Progenitor cell of endocrine pancreas (in vitro differentiated cells): ENCODE measurements around the gene TSPYL2. TPM values are rescaled to one million over a fixed set of nuclear protein-coding genes. Genes with fewer than 3 reads are reported as not detected.

Experiments used
- DNase-seq: peaks from one replicate; pipeline ENCODE4 v3.0.0; 2021; ENCODE audit warnings: low spot score; ENCODE audit not compliant: unreplicated experiment
- H3K27ac Mint-ChIP-seq: 2 replicates; pipeline ENCODE4 v1.8.0; 2021; ENCODE audit warnings: mild to moderate bottlenecking, moderate library complexity, mixed read lengths
- H3K27me3 Mint-ChIP-seq: 2 replicates; pipeline ENCODE4 v1.8.0; 2021; ENCODE audit warnings: mixed read lengths
- H3K36me3 Mint-ChIP-seq: 2 replicates; pipeline ENCODE4 v1.8.0; 2022; ENCODE audit warnings: mixed read lengths; ENCODE audit not compliant: insufficient read depth
- H3K4me1 Mint-ChIP-seq: 2 replicates; pipeline ENCODE4 v1.8.0; 2021; ENCODE audit warnings: low read depth, mixed read lengths
- H3K4me3 Mint-ChIP-seq: 2 replicates; pipeline ENCODE4 v1.8.0; 2021; ENCODE audit warnings: low read depth, mild to moderate bottlenecking, moderate library complexity, mixed read lengths
- H3K9me3 Mint-ChIP-seq: 2 replicates; pipeline ENCODE4 v1.8.0; 2021; ENCODE audit warnings: low read depth, mixed read lengths
- total RNA-seq: library from RNA; stranded (reverse); gene quantifications from 2 replicates; pipeline ENCODE4 v1.2.1, GENCODE V29; 2021
- TF ChIP-seq, protein P1 (sequence below): fragments of 200-600 bp; sonication (generic); IDR thresholded peaks from one replicate; pipeline ENCODE4 v1.5.0; 2021; ENCODE audit warnings: antibody characterized with exemption, mild to moderate bottlenecking; ENCODE audit not compliant: unreplicated experiment

The TSPYL2 gene
- total RNA-seq, 1 donor from 2014 or later, result 54.9 TPM

DNA sequence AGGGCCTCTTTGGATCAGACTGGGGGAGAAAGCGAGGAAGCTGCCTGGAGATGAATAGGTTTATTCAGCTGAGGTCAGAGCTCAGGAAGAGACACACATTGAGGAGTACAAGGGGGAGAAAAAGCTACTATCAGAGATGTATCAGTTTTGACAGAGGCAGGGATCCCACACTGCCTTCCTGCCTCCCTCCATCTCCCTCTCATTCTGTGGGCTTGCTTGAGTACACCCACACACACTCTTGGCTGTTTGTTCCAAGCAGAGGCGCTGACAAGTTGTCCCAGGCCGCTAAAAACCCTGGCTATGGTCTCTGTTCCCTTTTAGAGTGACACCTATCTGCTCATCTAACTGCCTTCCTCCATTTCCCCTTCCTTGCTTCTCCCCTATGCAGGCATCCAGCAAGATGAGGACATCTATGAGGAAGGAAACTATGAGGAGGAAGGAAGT is 5.2 kb downstream of the TSPYL2 start:
- Mint-ChIP-seq H3K4me1 (peaks cover 20% of the 10 kb centered on the region), H3K4me3 (no peak overlapping the region), H3K27ac (peak overlapping the region; percentile 31), H3K9me3 (peaks cover 12% of the 10 kb centered on the region), H3K36me3 (peaks cover 15% of the 10 kb centered on the region), H3K27me3 (no peaks in the 10 kb centered on the region)
- TF ChIP-seq, protein P1, sequence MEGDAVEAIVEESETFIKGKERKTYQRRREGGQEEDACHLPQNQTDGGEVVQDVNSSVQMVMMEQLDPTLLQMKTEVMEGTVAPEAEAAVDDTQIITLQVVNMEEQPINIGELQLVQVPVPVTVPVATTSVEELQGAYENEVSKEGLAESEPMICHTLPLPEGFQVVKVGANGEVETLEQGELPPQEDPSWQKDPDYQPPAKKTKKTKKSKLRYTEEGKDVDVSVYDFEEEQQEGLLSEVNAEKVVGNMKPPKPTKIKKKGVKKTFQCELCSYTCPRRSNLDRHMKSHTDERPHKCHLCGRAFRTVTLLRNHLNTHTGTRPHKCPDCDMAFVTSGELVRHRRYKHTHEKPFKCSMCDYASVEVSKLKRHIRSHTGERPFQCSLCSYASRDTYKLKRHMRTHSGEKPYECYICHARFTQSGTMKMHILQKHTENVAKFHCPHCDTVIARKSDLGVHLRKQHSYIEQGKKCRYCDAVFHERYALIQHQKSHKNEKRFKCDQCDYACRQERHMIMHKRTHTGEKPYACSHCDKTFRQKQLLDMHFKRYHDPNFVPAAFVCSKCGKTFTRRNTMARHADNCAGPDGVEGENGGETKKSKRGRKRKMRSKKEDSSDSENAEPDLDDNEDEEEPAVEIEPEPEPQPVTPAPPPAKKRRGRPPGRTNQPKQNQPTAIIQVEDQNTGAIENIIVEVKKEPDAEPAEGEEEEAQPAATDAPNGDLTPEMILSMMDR, result no peak
- DNase-seq, result no peak

GRCh38 chrX:53088136-53088974 is 6.2 kb downstream of the TSPYL2 start:
- H3K27me3 Mint-ChIP-seq, result no peaks in the 10 kb centered on the region
- peaks cover 15% of the 10 kb centered on the region for H3K36me3 Mint-ChIP-seq
- H3K4me3 Mint-ChIP-seq, result peak overlapping the region; percentile 93
- DNase-seq, result peak; percentile 50
- TF ChIP-seq, protein P1, result no peak
- H3K4me1 Mint-ChIP-seq, result peaks cover 15% of the 10 kb centered on the region
- peaks cover 12% of the 10 kb centered on the region for H3K9me3 Mint-ChIP-seq
- peak overlapping the region; percentile 96 for H3K27ac Mint-ChIP-seq

GRCh38 chrX:53089224-53089842 is 7.2 kb downstream of the TSPYL2 start:
- H3K4me1 Mint-ChIP-seq, result peaks cover 7% of the 10 kb centered on the region
- H3K9me3 Mint-ChIP-seq, result peaks cover 11% of the 10 kb centered on the region
- TF ChIP-seq, protein P1, result peak; percentile 69
- no peaks in the 10 kb centered on the region for H3K27me3 Mint-ChIP-seq
- no peak for DNase-seq
- H3K4me3 Mint-ChIP-seq, result peak overlapping the region; percentile 93
- peaks cover 14% of the 10 kb centered on the region for H3K36me3 Mint-ChIP-seq
- peak overlapping the region; percentile 96 for H3K27ac Mint-ChIP-seq

GRCh38 chrX:53089925-53090324 is 7.8 kb downstream of the TSPYL2 start:
- Mint-ChIP-seq H3K4me3 (no peak overlapping the region), H3K4me1 (peaks cover 6% of the 10 kb centered on the region), H3K27ac (no peak overlapping the region), H3K27me3 (no peaks in the 10 kb centered on the region), H3K9me3 (peaks cover 9% of the 10 kb centered on the region), H3K36me3 (peaks cover 12% of the 10 kb centered on the region)
- TF ChIP-seq, protein P1, result no peak
- no peak for DNase-seq

DNA sequence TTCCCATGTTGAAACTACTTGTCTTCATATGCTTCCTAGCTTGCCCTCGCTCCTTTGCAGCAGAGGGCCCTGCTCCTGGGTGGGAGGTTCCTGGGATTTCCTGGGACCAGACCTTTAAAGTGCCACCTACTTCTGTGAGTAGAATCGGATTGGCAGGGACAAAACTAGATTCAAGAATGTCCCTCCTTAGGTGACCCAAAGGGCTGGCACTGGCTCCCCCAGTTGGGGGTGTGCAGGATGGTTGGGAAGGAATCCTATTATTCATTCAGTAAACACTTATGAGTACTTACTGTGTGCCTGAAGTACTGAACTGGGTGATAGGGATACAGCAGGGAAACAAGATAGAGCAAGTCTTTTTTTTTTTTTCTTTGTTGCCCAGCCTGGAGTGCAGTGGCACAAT is 9.2 kb downstream of the TSPYL2 start:
- no peak overlapping the region for H3K27ac Mint-ChIP-seq
- peaks cover 3% of the 10 kb centered on the region for H3K9me3 Mint-ChIP-seq
- peaks cover 6% of the 10 kb centered on the region for H3K4me1 Mint-ChIP-seq
- no peak overlapping the region for H3K4me3 Mint-ChIP-seq
- no peak for DNase-seq
- TF ChIP-seq, protein P1, result no peak
- H3K36me3 Mint-ChIP-seq, result peaks cover 4% of the 10 kb centered on the region
- H3K27me3 Mint-ChIP-seq, result no peaks in the 10 kb centered on the region
